Smooth muscle cell of the coronary artery (primary cell): ENCODE data around the gene ZNF282. TPM values are rescaled to one million over a fixed set of nuclear protein-coding genes. Genes with fewer than 3 reads are reported as not detected.

ENCODE experiments used
- total RNA-seq: library from RNA; depleted of rRNA; stranded (reverse); fragments of >200 nt; gene quantifications from 2 replicates; pipeline ENCODE4 v1.2.3, GENCODE V29; 2014; ENCODE audit warnings: low replicate concordance

The ZNF282 gene
- 17.3 and 17.9 TPM in 2 replicates for total RNA-seq

GRCh38 chr7:149195180-149196150 lies at the start of gene ZNF282:
ZNF282 (plus strand) TSS chr7:149195546; CDS start chr7:149195590, 44 bp downstream.

GRCh38 chr7:149147072-149147751 lies 48.1 kb upstream of the ZNF282 start, which contains the start of gene ZNF398:
ZNF398 (plus strand) TSS chr7:149147453; CDS start chr7:149147743, 290 bp downstream.

GRCh38 chr7:149239345-149240143 lies 44.2 kb downstream of the ZNF282 start, which contains the start of gene ZNF212:
ZNF212 (plus strand) TSS chr7:149239651; CDS start chr7:149239779, 128 bp downstream.

GRCh38 chr7:149261829-149262617 lies 66.7 kb downstream of the ZNF282 start, which contains the start of gene ZNF783:
ZNF783 (plus strand) TSS chr7:149262196; CDS start chr7:149262334, 138 bp downstream.

Other genes starting within 250 kb of the ZNF282 start
- 284 and 381 TPM in 2 replicates for gene PDIA4, start 167.0 kb upstream of the ZNF282 start, total RNA-seq
- 3.6 and 5.0 TPM in 2 replicates for gene ZNF786, start 104.8 kb upstream of the ZNF282 start, total RNA-seq
- gene ZNF425, start 69.2 kb upstream of the ZNF282 start, total RNA-seq = 3.6 and 4.2 TPM in 2 replicates
- 4.0 and 4.7 TPM in 2 replicates for gene ZNF398, start 48.1 kb upstream of the ZNF282 start, total RNA-seq
- 3.5 and 4.0 TPM in 2 replicates for gene ZNF212, start 44.1 kb downstream of the ZNF282 start, total RNA-seq
- 9.3 and 10.8 TPM in 2 replicates for gene ZNF783, start 66.7 kb downstream of the ZNF282 start, total RNA-seq